NCI-H1048 (cell line): ENCODE results near the gene HID1.

ENCODE experiments used
- DNase-seq: peaks from one replicate; lab custom pipeline; 2025; lab: John Stamatoyannopoulos, UW

Gene HID1

DNA sequence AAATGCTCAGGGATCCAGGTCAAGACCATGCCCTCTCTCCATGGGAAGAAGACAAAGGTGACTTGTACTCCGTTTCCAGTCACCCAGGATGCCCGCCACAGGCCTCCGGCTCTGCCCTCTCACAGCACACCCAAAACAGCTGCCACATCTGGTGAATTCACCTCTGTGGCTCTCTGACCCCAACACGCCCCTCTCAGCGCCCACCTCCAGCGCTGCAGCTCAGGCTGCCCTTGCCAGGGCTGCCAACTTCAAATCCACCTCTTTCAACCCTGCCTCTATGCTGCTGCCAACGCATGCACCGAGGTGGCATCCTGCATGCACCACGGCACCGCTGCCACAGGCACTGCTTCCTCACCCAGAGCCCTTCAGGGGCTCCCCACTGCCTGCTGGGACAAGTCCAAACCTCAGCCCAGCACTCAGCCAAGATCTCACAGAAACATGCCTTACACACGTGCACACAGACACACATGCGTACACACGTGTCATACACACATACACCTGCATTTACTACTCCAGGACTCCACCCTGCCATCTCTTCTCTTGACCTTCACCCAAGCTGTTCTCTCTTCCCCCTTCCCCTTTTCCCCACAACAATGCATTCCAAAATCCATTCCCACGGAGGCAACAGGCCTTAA lies 7.5 kb downstream of the HID1 start:
- DNase-seq = no peak

DNA sequence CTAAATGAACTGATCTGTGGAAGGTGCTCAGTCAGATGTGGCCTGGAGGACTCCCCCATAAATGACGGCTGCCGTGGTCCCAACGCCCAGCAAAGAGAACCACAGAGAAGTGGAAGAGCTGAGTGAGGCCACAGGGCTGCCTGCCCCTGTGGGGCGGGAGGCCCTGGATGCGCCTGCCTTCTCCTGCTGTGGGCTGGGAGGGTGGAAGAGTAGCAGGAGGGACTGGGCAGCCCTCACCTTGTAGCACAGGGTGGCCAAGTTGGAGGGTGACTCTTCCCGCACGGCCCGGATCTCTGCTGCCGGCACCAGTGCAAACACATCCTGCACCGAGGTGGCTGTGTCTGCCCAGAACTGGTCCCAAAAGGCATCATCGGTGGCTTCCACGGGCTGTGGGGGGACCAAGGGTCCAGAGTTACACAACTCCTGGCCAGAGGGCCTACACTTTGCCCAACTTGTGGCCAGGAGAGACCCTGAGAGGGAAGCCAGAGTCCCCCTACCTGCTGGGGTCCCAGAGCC lies 8.3 kb downstream of the HID1 start:
- no peak for DNase-seq

DNA sequence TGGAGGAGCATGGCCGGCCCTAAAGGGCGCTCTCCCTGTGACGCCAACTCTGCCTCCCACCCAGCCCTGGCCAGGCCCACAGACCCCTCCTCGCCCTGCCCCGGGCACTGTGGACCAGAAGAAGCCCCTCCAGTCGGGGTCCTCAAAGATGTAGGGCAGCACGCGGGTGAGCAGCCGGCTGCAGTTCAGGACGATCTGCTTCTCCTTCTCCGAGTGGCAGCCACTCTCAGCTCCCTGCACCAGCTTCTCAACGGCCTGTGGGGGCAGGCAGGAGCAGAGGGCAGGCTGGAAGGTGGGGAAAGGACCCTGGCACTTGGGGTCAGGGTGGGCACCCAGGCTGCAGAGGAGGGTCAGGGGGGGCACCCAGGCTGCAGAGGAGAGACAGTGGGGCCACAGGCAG lies 8.9 kb downstream of the HID1 start:
- DNase-seq = no peak

DNA sequence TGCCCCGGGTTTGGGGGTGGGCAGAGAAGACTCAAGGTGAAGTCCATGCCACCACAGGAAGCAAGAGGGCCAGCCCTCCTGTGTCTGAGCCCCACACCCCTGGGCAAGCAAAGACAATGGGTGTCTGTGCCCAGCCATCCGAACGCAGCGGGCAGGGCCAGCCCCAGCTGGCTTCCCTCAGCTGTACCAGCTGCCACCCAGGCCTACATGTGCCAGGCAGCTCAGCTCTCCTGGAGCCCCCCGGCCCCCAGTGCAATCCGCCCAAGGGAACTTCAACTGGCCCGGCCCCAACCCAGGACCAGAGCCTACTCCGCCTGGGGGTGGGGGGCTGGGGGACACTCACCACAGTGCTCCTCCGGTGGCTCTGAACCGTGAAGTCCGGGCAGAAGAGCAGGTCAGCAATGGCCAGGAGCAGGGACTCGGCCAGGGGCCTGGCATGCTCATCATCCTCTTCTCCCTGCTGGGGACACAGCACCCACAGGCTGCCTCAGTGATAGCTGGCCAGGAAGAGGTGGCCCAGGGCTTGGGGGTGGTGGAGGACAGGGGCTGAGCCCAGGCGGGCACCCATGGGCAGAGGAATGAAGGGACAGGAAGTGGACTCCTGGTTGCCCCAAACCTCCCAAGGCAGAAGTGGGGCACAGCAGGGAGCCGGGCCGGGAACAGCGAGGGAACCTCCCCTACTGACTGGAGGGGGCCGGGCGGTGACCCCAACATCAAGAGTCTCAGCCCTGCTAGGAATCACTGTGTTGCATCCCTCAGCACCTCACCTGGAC lies 9.8 kb downstream of the HID1 start:
- no peak for DNase-seq

DNA sequence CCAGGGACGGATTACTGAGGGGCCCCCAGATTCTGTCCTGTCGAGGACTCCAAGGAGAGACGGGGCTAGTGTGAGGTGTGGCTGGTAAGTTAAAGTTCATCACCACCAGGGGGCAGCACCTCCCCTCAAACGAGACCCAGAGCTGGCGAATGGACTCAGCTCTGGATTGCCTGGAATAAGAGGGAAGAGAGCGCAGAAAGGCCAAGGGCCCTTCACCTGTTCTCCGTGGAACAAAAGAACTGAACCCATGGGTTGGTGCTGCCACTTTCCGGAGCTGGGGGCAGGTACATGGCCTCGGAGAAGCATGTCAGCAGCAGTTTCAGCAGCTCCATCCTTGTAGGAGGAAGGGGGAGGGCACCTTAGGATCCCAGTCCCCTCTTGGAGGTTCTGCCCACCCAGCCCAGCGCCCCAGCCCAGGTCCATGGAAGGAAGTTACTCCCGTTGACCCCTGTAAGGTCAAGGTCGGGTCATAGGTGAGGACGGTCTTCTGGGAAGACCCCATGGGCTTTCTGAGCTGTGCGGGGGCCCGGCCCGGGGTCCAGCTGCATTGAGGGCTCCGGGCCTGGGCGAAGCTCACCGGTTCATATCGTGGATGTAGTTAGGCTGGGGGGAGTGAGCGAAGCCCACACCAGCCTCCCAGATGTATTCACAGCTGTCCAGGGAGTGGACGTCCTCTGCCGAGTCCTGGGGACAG lies 10.8 kb downstream of the HID1 start:
- DNase-seq = peak; percentile 75

DNA sequence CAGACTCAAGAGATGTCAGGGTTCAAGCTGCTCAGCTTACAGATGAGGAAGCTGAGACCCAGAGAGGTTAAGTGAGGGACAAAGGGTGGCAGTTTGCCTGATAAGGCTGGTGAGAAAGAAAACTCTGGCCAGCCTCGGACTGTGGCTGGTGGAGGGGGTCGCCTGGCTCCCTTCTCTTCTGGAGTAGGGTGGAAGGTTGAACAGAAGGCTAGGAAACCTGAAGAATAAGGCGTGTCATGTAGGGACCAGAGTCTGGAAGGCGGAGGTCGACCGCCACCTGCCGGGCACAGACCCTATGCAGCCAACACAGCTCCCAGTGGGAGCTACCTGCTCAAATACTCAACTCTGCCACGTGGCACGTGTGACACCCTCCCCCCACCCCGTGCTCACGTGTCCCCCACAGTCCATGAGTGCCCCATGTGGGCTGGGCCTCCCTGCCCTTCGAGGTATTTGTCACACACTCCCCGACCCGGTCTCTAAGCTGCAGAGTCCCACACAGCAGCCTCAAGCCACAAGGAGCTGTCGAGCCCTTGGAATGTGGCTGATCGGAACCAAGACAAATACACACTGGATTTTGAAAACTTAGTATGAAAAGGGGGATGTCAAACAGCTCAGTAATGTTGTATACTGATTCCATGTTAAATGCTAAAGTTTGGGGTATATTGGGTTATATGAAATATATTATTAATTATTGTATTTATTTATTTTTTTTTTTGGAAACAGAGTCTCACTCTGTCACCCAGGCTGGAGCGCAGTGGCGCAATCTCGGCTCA lies 11.8 kb downstream of the HID1 start:
- no peak for DNase-seq

DNA sequence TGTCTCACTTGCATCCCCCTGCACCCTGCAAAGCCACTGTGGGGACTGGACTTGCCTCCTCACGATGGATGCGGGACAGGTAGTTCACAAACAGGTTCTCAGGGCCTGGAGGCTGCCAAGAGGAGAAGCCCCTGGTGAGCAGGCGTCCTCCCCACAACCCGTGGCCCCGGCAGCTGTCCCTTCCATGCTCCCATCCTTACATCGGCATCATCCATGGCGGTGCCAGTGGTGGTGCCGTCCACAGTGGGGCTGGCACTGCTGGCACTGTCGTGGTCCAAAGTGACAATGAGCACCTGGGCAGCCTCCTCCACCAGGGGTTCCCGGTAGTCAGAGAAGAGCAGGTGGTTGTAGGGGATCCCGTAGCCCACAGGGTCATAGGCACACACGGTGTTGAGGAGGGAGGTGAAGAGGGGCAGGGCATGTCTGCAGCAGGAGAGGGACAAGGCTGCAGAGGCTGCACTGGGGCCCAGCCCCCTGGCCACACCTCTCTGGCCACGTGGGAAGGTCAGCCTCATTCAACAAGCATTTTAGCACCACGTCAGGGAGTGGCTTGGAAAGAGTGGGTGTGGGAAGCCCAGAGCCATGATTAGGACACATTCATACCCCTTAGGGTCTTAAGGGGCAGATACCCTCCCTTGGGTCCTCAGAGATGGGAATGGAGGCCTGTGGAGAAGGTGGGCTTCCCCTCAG lies 12.6 kb downstream of the HID1 start:
- DNase-seq = no peak

DNA sequence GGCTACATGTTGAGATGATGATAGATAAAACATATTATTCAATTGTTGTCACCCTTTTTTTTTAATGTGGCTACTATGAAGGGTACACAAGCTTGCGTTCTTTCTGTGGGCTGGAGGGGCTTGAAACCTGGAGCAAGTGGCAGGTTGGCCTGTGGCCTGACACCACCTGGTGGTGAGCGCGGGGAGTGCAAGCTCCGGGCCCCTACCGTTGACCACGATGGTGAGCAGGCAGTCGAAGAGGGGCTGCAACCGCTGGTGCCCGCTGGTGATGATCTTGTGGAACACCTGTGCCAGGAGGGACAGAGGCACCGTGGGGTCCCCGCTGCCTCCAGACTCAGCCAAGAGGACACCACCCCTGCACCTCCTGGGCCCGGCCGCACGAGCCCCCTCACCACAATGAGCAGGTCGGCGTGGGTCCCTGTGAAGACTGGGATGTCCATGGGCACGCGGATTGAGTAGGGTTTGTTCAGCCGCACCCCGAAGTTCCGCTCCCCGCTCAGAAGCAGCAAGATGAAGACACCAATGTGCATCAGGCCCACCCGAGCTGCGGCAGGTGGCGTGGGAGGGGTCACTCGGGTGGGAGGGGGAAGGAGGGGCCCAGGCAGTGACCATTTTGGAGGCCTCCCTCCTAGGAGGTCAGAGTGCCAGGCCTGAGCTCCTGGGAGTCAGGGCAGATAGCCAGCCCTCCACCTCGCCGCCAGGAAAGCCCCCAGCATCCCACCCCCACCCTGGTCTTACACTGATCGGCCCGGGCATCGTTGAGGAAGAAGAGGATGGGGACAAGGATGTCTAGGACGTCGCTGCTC lies 14.4 kb downstream of the HID1 start:
- no peak for DNase-seq

DNA sequence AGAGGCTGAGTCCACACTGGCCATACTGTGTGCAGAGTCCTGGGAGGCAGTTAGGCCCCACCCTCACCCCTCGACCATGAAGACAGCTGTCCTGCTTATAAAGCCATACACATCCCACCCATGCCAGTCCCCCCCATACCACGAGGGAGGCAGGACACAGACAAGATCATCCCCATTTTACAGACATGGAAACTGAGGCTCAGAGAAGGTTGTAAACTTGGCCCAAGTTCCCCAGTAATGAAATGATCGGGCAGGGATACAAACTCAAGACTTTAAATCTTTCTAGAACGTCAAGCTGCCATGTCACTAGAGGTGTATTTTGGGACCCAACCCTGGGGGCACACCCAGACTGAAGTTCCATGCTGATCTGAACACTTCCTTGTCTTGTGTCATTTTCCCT lies 16.5 kb downstream of the HID1 start:
- no peak for DNase-seq

DNA sequence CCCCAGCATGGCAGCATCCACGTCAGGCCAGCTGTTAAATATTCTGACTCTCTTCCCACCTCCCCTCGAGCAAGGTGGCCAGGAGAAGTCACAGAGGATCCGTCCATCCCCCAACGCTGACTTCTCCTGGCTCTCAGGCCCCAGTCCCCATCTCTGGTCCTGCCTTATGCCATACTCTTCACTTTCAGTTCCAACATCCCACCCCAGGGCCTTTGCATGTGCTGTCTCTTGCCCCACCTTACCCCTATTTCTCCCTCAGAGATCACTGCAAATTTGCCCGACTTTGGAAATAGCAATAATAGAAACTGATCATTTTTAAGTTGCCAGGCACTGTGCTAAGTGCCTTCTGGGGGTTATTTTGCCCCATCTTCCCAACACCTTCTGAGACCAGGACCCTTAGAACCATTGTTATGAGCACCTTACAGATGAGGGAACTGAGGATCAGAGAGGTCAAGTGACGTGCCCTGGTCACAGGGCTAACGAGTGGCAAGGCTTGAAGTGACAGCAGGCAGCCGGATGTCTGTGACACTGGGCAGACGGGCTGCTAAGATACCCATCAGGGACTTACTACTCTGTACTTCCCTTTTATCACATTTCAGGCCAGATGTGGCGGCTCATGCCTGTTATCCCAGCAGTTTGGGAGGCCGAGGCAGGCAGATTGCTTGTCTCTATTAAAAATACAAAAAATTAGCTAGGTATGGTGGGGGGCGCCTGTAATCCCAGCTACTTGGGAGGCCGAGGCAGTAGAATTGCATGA lies 17.7 kb downstream of the HID1 start:
- no peak for DNase-seq

DNA sequence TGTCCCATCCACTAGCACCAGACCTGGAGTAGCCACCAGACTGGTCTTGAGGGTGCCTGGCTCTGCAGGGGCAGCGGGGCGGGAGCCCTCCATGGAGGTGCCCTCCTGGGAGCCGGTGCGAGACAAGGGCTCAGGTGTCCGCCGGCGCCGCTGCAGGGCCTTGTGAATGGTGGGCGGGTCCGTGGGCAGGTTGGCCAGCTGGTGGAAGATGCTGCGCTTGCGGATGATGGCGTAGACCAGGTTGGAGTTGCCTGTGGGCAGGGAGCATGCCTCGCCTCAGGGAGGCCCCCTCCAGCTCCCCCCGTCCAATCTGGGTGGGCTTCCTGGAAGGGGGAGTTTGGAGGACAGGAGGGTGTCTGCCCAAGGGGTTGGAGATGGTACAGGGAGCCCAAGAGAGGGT lies 18.4 kb downstream of the HID1 start:
- DNase-seq = no peak

DNA sequence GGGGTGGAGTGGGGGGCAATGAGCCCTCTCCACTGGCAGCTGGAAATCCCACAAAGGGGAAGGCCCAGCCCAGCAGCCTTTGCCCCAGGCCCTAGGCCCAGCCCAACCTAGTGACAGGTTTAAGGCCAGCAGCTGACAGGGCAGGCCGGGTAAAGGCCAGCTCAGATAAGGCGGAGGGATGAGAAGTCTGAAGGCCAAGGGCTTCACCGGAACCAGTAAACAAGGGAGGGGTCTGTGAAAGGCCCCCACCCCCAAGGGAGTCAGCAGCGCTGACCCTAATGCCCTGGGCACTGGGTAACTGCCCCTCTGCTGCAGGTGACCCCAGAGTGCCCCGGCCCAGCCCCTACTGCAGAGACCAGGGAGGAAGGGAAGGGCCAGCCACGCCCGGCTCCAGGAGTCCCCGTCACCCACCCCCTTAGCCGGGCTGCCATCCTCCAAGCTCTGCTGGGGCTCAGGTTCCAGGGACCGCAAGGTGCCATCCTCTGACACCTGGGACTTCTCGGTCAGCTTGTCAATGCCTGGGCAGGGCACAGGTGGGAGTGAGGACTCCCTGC lies 19.3 kb downstream of the HID1 start:
- no peak for DNase-seq

DNA sequence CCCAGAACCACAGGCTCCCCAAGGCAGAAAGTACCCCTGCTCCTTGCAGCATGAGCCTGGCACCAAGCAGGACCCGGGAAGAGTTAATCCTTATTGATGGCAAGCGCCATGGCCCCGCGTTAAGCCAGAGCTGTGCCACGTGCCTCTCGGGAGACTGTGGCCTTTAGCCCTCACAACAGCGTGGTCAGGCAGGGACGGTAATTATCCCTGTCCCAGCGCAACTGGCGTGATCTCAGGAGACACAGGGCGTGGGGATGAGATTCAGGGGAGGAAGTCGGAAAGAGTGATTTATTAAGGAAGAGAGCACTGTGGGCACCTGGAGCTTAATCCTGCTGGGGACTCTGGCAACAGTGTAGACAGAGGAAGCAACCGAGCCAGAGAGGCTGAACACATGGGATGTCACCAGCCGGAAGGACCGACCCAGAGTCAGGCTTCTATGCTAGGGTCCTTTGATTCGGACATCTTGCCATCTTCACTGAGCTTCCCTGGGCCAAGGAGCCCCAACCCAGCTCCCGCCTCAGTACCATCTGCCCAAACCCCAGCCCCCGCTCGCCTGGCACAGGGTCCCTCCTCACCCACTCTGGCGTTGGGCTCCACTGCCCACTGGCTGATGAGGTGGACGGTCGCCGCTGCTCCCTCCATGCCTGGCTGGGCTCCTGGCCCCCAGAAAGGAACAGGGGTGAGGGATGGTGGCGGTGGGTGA lies 20.0 kb downstream of the HID1 start:
- DNase-seq = no peak

DNA sequence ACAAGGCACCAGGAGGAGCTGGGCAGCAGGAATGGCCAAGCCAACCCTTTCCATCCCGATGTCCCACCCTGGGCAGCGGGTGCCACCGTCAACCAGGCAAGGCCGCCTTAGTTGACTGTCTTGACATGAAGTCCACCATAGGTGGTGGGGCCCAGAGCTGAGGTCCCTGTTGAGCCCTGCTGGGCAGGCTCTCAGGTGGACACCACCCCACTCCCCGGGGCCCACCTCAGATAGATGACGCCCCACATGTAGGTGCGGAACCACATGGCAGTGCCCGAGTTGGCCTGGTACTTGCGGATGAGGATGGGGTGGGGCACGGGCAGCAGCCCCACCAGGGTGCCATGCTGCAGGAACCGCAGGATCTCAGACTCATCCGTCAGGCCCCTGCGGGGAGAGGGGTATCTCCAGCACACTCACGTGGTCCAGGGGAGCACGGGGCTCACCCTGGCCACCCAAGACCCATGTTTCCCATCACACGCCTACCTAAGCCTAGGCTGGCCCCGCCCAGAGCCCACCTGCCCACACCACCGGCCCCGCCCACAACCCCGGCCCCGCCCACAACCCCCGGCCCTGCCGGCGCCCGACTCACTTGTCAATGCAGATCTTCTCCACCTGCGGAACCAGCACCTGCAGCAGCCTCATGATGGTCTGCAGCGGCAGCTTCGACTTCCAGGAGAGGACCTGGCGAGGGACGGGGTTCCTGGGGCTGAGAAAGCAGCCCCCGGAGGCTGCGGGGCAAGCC lies 20.7 kb downstream of the HID1 start:
- no peak for DNase-seq

DNA sequence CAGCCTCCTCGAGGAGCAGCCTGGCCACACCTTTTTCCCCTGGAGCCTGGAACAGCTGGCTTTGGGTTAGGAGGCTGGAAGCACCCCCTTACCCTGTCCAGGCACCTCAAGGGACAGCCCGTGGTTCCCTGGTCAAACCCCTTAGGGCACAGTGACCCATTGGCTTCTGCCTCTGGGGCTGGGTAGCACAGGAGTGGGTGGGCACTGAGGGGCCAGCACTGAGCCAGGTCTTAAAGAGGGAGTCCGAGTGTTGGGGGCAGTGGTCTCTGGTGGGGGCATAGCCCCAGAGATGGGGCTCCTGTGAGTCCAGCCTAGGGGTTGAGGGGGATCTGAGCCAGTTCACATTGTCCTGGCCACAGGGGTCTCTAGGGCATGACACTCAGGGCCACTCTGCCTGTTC lies 21.5 kb downstream of the HID1 start:
- no peak for DNase-seq

DNA sequence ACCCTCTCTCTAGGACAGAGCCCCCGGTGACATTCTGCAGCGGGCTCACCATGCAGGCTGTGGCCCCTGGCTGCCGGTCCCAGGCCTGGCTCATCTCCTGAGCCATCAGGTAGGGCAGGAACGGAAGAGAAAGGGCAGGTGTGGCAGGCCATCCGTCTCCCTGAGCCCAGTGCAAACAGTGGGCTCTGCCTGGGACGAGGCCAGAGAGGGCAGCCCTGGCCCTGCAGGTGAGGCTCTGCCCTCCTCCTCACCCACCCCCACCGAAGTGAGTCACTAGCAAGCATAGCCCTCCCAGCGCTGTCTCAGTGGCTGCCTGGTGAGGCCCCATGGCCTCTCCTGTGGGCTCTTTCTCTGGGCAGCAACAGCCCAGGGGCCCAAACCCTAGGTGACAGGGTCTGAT lies 22.4 kb downstream of the HID1 start:
- DNase-seq = no peak

DNA sequence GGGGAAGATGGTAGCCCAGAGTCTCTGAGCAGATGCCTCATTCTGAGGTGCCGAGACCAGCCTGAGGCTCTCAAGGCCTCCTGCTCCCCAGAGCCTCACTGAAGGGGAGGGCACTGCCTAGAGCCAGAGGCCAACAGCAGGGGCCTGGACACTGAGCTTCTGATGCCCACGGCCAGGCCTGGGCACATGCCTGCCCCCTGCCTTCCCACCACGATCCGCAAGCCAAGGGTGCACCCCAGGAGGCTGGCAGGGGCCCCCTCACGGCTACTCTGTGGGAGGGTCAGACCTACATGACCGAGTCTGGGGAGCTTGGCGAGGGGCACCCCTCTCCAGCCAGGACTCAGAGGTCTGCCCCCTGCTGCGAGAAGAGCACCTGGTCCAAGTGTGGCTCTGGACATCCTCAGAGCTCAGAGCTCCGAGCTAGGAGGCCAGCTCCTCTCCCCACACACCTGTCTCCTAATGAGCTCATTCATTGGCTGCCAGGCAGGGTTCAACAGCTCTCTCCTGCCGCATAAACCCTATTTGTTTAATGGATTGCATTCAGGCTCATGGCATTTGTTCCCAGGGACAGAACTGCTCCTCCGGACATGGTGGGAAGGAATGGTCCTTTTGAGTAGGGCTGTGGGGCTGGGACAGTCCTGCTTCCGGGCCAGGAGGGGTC lies 23.0 kb downstream of the HID1 start:
- DNase-seq = no peak
